Fibroblast of villous mesenchyme (primary cell): ENCODE data around the gene PSPN. TPM values are rescaled to one million over a fixed set of nuclear protein-coding genes. Genes with fewer than 3 reads are reported as not detected.

Experiments
- DNase-seq: peaks from one replicate; pipeline ENCODE4 v3.0.0-alpha.2; 2010; ENCODE audit warnings: low read depth
- H3K4me3 ChIP-seq: 2 replicates; pipeline ENCODE4 v1.5.1; 2011; ENCODE audit warnings: low read depth, mild to moderate bottlenecking, low read length
- CTCF ChIP-seq: IDR thresholded peaks from 2 replicates; pipeline ENCODE4 v1.5.1; 2012; ENCODE audit warnings: low read depth, mild to moderate bottlenecking, low read length; ENCODE audit not compliant: insufficient read depth
- total RNA-seq: library from RNA; depleted of rRNA; stranded (reverse); fragments of >200 nt; gene quantifications from 2 replicates; pipeline ENCODE4 v1.2.3, GENCODE V29; 2012

The PSPN gene
- total RNA-seq, 1 donor: 1.7 TPM

GRCh38 chr19:6392221-6393073, 16.7 kb upstream of the PSPN start:
- no peak for DNase-seq
- peak overlapping the region; percentile 92 for H3K4me3 ChIP-seq
- no peak for TF ChIP-seq CTCF

GRCh38 chr19:6387372-6387771, 11.6 kb upstream of the PSPN start:
- no peak overlapping the region for H3K4me3 ChIP-seq
- DNase-seq: no peak
- TF ChIP-seq CTCF: no peak

GRCh38 chr19:6384381-6384780, 8.6 kb upstream of the PSPN start:
- H3K4me3 ChIP-seq: no peak overlapping the region
- no peak for DNase-seq
- no peak for TF ChIP-seq CTCF

GRCh38 chr19:6383188-6383587, 7.5 kb upstream of the PSPN start:
- no peak for DNase-seq
- no peak for TF ChIP-seq CTCF
- no peak overlapping the region for H3K4me3 ChIP-seq

- DNase-seq: no peak
- no peak overlapping the region for H3K4me3 ChIP-seq
- TF ChIP-seq CTCF: no peak
Measured at GRCh38 chr19:6381030-6381750, 5.5 kb upstream of the PSPN start.

- TF ChIP-seq CTCF: no peak
- H3K4me3 ChIP-seq: no peak overlapping the region
- DNase-seq: no peak
Measured at GRCh38 chr19:6379744-6380143, 4.0 kb upstream of the PSPN start.

GRCh38 chr19:6378486-6378885, 2.8 kb upstream of the PSPN start:
- H3K4me3 ChIP-seq: no peak overlapping the region
- TF ChIP-seq CTCF: no peak
- no peak for DNase-seq
